ENCODE measurements around the gene RGL3. TPM values are rescaled to one million over a fixed set of nuclear protein-coding genes. Genes with fewer than 3 reads are reported as not detected.

RGL3 gene
- total and polyA plus RNA-seq, 9 of the 15 experiments (the other 6 are each of a cell fraction or from before 2014, with no cell fraction given), result 0.12 to 0.61 (median 0.32) TPM; not detected in 4

DNA sequence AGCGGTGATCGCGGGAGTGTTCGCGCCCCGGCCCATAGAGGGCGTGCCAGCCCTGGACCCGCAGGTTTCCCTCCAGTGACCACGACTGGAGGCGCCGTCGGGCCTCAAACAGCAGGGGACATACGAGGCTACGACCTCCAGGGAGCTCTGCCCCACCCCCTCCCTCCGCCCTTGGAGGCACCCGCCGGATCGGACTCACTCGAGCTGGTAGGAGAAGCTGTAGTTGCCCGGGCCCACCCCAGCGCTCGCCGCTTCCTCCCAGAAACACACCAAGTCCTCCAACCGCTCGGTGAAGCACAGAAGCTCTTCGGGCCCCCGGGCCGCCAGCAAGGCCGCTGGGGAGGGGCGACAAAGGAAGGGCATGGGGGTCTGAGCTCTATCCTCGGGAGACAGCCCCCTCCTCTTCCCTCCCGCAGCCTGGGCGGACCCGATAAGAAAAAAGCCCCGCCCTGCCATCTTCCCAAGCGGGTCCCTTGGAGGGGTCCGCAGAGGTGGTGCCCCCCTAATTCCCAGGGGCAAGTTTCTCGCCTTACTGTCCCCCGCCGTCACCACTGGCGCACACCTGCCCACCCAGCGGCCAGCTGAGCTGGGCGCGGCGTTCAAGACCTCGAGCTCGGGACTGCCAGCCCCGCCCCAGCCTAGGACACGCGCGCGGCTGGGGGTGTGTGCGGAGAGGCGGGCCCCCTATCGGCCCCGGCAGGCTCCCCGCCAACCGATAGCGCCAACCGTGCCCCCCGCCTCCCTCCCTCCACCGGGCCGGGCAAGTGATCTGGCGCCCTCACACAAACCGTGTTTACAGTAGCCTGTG is 36.0 kb downstream of the RGL3 start (continued):
- TF ChIP-seq CHD4 (IDR thresholded peaks at IDR 0.05; ENCODE audit: insufficient read depth, insufficient replicate concordance, low read depth, low read length, poor library complexity, severe bottlenecking), result peak; percentile 35
- no peak for TF ChIP-seq NEUROD1 (IDR thresholded peaks at IDR 0.05; ENCODE audit: borderline replicate concordance, low read depth, low read length, partially characterized antibody)
- TF ChIP-seq NR2C1 (IDR thresholded peaks at IDR 0.05), result 0 out of 2 replicates have a peak, but pooled peaks have one; percentile 38
- TF ChIP-seq NR2C1 (tag; IDR thresholded peaks at IDR 0.05), result peak; percentile 60; the same call in 1 of the 2 replicates
- TF ChIP-seq NONO (IDR thresholded peaks at IDR 0.05; ENCODE audit: low read depth in 2 of 2, low read length in 1 of 2), result 0 out of 4 replicates have a peak, but pooled peaks of 1 of the 2 experiments have one; percentile 70
- TF ChIP-seq, protein P1, sequence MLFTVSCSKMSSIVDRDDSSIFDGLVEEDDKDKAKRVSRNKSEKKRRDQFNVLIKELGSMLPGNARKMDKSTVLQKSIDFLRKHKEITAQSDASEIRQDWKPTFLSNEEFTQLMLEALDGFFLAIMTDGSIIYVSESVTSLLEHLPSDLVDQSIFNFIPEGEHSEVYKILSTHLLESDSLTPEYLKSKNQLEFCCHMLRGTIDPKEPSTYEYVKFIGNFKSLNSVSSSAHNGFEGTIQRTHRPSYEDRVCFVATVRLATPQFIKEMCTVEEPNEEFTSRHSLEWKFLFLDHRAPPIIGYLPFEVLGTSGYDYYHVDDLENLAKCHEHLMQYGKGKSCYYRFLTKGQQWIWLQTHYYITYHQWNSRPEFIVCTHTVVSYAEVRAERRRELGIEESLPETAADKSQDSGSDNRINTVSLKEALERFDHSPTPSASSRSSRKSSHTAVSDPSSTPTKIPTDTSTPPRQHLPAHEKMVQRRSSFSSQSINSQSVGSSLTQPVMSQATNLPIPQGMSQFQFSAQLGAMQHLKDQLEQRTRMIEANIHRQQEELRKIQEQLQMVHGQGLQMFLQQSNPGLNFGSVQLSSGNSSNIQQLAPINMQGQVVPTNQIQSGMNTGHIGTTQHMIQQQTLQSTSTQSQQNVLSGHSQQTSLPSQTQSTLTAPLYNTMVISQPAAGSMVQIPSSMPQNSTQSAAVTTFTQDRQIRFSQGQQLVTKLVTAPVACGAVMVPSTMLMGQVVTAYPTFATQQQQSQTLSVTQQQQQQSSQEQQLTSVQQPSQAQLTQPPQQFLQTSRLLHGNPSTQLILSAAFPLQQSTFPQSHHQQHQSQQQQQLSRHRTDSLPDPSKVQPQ (CRISPR knock-in tag; IDR thresholded peaks at IDR 0.05; ENCODE audit: borderline replicate concordance), result no peak
- TF ChIP-seq ZFPM2 (CRISPR knock-in tag; IDR thresholded peaks at IDR 0.05), result no peak
- TF ChIP-seq, protein P2, sequence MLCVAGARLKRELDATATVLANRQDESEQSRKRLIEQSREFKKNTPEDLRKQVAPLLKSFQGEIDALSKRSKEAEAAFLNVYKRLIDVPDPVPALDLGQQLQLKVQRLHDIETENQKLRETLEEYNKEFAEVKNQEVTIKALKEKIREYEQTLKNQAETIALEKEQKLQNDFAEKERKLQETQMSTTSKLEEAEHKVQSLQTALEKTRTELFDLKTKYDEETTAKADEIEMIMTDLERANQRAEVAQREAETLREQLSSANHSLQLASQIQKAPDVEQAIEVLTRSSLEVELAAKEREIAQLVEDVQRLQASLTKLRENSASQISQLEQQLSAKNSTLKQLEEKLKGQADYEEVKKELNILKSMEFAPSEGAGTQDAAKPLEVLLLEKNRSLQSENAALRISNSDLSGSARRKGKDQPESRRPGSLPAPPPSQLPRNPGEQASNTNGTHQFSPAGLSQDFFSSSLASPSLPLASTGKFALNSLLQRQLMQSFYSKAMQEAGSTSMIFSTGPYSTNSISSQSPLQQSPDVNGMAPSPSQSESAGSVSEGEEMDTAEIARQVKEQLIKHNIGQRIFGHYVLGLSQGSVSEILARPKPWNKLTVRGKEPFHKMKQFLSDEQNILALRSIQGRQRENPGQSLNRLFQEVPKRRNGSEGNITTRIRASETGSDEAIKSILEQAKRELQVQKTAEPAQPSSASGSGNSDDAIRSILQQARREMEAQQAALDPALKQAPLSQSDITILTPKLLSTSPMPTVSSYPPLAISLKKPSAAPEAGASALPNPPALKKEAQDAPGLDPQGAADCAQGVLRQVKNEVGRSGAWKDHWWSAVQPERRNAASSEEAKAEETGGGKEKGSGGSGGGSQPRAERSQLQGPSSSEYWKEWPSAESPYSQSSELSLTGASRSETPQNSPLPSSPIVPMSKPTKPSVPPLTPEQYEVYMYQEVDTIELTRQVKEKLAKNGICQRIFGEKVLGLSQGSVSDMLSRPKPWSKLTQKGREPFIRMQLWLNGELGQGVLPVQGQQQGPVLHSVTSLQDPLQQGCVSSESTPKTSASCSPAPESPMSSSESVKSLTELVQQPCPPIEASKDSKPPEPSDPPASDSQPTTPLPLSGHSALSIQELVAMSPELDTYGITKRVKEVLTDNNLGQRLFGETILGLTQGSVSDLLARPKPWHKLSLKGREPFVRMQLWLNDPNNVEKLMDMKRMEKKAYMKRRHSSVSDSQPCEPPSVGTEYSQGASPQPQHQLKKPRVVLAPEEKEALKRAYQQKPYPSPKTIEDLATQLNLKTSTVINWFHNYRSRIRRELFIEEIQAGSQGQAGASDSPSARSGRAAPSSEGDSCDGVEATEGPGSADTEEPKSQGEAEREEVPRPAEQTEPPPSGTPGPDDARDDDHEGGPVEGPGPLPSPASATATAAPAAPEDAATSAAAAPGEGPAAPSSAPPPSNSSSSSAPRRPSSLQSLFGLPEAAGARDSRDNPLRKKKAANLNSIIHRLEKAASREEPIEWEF (CRISPR knock-in tag; IDR thresholded peaks at IDR 0.05), result no peak
- TF ChIP-seq CREM (IDR thresholded peaks at IDR 0.05; ENCODE audit: low read depth), result peak; percentile 80
- no peak for TF ChIP-seq KHSRP (IDR thresholded peaks at IDR 0.05)
- TF ChIP-seq, protein P3, sequence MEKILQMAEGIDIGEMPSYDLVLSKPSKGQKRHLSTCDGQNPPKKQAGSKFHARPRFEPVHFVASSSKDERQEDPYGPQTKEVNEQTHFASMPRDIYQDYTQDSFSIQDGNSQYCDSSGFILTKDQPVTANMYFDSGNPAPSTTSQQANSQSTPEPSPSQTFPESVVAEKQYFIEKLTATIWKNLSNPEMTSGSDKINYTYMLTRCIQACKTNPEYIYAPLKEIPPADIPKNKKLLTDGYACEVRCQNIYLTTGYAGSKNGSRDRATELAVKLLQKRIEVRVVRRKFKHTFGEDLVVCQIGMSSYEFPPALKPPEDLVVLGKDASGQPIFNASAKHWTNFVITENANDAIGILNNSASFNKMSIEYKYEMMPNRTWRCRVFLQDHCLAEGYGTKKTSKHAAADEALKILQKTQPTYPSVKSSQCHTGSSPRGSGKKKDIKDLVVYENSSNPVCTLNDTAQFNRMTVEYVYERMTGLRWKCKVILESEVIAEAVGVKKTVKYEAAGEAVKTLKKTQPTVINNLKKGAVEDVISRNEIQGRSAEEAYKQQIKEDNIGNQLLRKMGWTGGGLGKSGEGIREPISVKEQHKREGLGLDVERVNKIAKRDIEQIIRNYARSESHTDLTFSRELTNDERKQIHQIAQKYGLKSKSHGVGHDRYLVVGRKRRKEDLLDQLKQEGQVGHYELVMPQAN (IDR thresholded peaks at IDR 0.05; ENCODE audit: borderline replicate concordance), result peak; percentile 82
- no peak for TF ChIP-seq TFAM (CRISPR knock-in tag; conservative IDR thresholded peaks at IDR 0.05)
- no peak for TF ChIP-seq BRF1 (IDR thresholded peaks at IDR 0.05; ENCODE audit: borderline replicate concordance, extremely low read depth, insufficient read length)
- no peak for TF ChIP-seq HDGF (IDR thresholded peaks at IDR 0.05)
- TF ChIP-seq HDAC2 (IDR thresholded peaks at IDR 0.05), result no peak; the same call in 1 of the 2 replicates
- peak; percentile 63; the same call in 1 of the 2 replicates for TF ChIP-seq EP400 (IDR thresholded peaks at IDR 0.05)
